ENCODE results near the gene SFMBT1.

DNA sequence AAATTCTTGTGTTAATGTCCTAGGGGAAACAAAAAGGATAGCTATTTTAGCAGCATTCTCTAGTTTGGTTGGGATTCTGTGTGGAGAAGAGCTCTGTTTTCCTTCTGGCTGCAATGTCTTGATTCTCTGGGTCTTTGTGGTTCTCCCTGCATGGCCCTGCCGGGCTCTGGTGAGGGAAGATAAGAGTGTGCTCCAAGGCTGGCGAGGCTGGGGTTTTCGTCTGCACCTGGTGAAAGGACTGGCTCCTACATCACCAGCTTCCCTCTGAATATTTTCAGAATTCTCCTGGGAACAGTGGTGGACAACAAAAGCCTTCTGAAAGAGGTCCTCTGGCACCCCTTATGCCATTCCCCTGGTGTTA lies 38.1 kb upstream of the SFMBT1 start:
- no peak for TF ChIP-seq SUZ12 (IDR thresholded peaks at IDR 0.05; ENCODE audit: extremely low read depth, insufficient read depth, insufficient read length)
- TF ChIP-seq YY1 (IDR thresholded peaks at IDR 0.05; ENCODE audit: insufficient read depth, insufficient read length): no peak

All from NT2/D1 (cell line).